CD14-positive monocyte (primary cell): Measurements from ENCODE around the gene LNX2. TPM values are rescaled to one million over a fixed set of nuclear protein-coding genes. Genes with fewer than 3 reads are reported as not detected.

ENCODE experiments used
- DNase-seq, 3 donors: peaks; one replicate each; pipeline ENCODE4 v3.0.0-alpha.2; 2011 to 2022
- H2AFZ ChIP-seq: 2 replicates; pipeline ENCODE4 v1.6.0; 2012; ENCODE audit warnings: mild to moderate bottlenecking, low read depth, low read length, inconsistent platforms; ENCODE audit not compliant: insufficient read depth, poor library complexity, severe bottlenecking
- H3K27ac ChIP-seq, 2 donors: 1 replicate in 1 of 2; 2 replicates in 1 of 2; pipeline ENCODE4 v1.5.1; 2012 to 2013; ENCODE audit warnings: low read length in 2 of 2, control low read depth in 1 of 2, inconsistent platforms in 1 of 2, low read depth in 1 of 2, mild to moderate bottlenecking in 1 of 2
- H3K27me3 ChIP-seq, 2 donors: one replicate each; pipeline versions ENCODE4 v1.6.0 to v1.6.1; 2011 to 2013; ENCODE audit warnings: low read length in 2 of 2; ENCODE audit not compliant: control insufficient read depth in 2 of 2, insufficient read depth in 2 of 2
- H3K36me3 ChIP-seq, 2 donors: replicated peaks in 1 of 2; 1 replicate in 1 of 2; 2 replicates in 1 of 2; pipeline versions ENCODE4 v1.5.1 to v1.6.1; 2012 to 2013; ENCODE audit warnings: low read length in 2 of 2, control low read depth in 1 of 2, inconsistent platforms in 1 of 2, mild to moderate bottlenecking in 1 of 2; ENCODE audit not compliant: insufficient read depth in 2 of 2, control insufficient read depth in 1 of 2
- H3K4me1 ChIP-seq, 2 donors: 1 replicate in 1 of 2; 2 replicates in 1 of 2; pipeline versions ENCODE4 v1.5.1 to v1.6.1; 2012 to 2013; ENCODE audit warnings: low read length in 2 of 2, control low read depth in 1 of 2, inconsistent platforms in 1 of 2, mild to moderate bottlenecking in 1 of 2, moderate library complexity in 1 of 2; ENCODE audit not compliant: insufficient read depth in 2 of 2, control insufficient read depth in 1 of 2
- H3K4me2 ChIP-seq: replicated peaks from 2 replicates; pipeline ENCODE3; 2012; ENCODE audit warnings: low read length, moderate library complexity, mild to moderate bottlenecking; ENCODE audit not compliant: poor library complexity, severe bottlenecking; ENCODE audit errors: extremely low read depth
- H3K4me3 ChIP-seq, 3 experiments: fragments of 200-600 bp in 1 of 3; sonication (generic) in 1 of 3; replicated peaks in 1 of 3; 1 replicate in 2 of 3; 2 replicates in 1 of 3; pipeline ENCODE4 v1.5.1; 2011 to 2013; ENCODE audit warnings: low read length in 3 of 3, mild to moderate bottlenecking in 3 of 3, control low read depth in 2 of 3, low read depth in 2 of 3, inconsistent platforms in 1 of 3, moderate library complexity in 1 of 3
- H3K79me2 ChIP-seq: 2 replicates; pipeline ENCODE4 v1.6.0; 2012; ENCODE audit warnings: mild to moderate bottlenecking, control low read depth, inconsistent platforms, low read length, moderate library complexity; ENCODE audit not compliant: insufficient read depth
- H3K9ac ChIP-seq: 2 replicates; pipeline ENCODE4 v1.6.0; 2017; ENCODE audit warnings: low read length, mild to moderate bottlenecking; ENCODE audit not compliant: insufficient read depth, poor library complexity, severe bottlenecking
- H3K9me3 ChIP-seq, 2 donors: replicated peaks in 1 of 2; 1 replicate in 1 of 2; 2 replicates in 1 of 2; pipeline versions ENCODE4 v1.5.1 to v1.6.1; 2012 to 2013; ENCODE audit warnings: low read length in 2 of 2, control low read depth in 1 of 2; ENCODE audit not compliant: control insufficient read depth in 1 of 2, insufficient read depth in 1 of 2
- H4K20me1 ChIP-seq: 2 replicates; pipeline ENCODE4 v1.6.0; 2012; ENCODE audit warnings: mild to moderate bottlenecking, low read length, control low read depth, moderate library complexity; ENCODE audit not compliant: insufficient read depth
- H3K27ac Mint-ChIP-seq, 7 donors: one replicate each; pipeline ENCODE4 v1.8.0; 2020; ENCODE audit warnings: mild to moderate bottlenecking in 7 of 7, mixed read lengths in 7 of 7, moderate library complexity in 6 of 7, inconsistent platforms in 2 of 7
- H3K27me3 Mint-ChIP-seq, 3 donors: one replicate each; pipeline ENCODE4 v1.8.0; 2021 to 2022; ENCODE audit warnings: low read depth in 3 of 3, mild to moderate bottlenecking in 3 of 3, mixed read lengths in 3 of 3, moderate library complexity in 3 of 3, inconsistent platforms in 1 of 3
- H3K36me3 Mint-ChIP-seq, 2 donors: one replicate each; pipeline ENCODE4 v1.8.0; 2020; ENCODE audit warnings: mixed read lengths in 2 of 2, inconsistent platforms in 1 of 2, mild to moderate bottlenecking in 1 of 2
- H3K4me1 Mint-ChIP-seq: one replicate; pipeline ENCODE4 v1.8.0; 2020; ENCODE audit warnings: mild to moderate bottlenecking, mixed read lengths
- H3K4me3 Mint-ChIP-seq, 2 donors: one replicate each; pipeline ENCODE4 v1.8.0; 2020; ENCODE audit warnings: mild to moderate bottlenecking in 2 of 2, mixed read lengths in 2 of 2, moderate library complexity in 1 of 2
- H3K9me3 Mint-ChIP-seq, 7 donors: one replicate each; pipeline ENCODE4 v1.8.0; 2020 to 2022; ENCODE audit warnings: mixed read lengths in 7 of 7, mild to moderate bottlenecking in 6 of 7, moderate library complexity in 6 of 7, inconsistent platforms in 2 of 7
- CTCF ChIP-seq: fragments of 200-600 bp; IDR thresholded peaks from one replicate; pipeline ENCODE4 v1.8.0; 2022; ENCODE audit warnings: antibody characterized with exemption, mild to moderate bottlenecking
- WGBS: methylation state at CpG from one replicate; pipeline ENCODE4 v1.1.5; 2013; ENCODE audit warnings: missing lambda C conversion rate; ENCODE audit not compliant: insufficient coverage; 5-methylcytosine and 5-hydroxymethylcytosine counted together
- intact Hi-C, 2 donors: fragments of 100-400 bp; cut with micrococcal nuclease; formaldehyde crosslinking; loops; one replicate each; pipeline versions ENCODE4 v1.15.0 to v1.15.1; 2023
- polyA plus RNA-seq, 3 donors: library from polyadenylated mRNA; depleted of rRNA in 1 of 3; unstranded in 2 of 3; stranded (reverse) in 1 of 3; fragments of 300-500 nt in 2 of 3; fragments of >200 nt in 1 of 3; fragmentation: Illumina TruSeq in 2 of 3; gene quantifications; 1 replicate in 2 of 3; 2 replicates in 1 of 3; pipeline ENCODE4 v1.2.3, GENCODE V29; 2012 to 2021

Gene LNX2
- polyA plus RNA-seq, 3 donors, result 0.89 to 2.3 (median 1.5) TPM

- H3K4me3 ChIP-seq, result no peak overlapping the region
- H3K27ac ChIP-seq, result no peak overlapping the region
- peaks cover 29 to 30% of the 10 kb centered on the region in 2 donors for H3K36me3 Mint-ChIP-seq
- H4K20me1 ChIP-seq, result no peaks in the 10 kb centered on the region
- no peaks in the 10 kb centered on the region for H3K4me1 ChIP-seq
- H3K27ac Mint-ChIP-seq, result no peak overlapping the region
- intact Hi-C loops, result no loop called here
- H3K4me2 ChIP-seq, result no peak overlapping the region
- no peaks in the 10 kb centered on the region for H3K9me3 ChIP-seq
- H3K36me3 ChIP-seq, result peaks cover 3 to 34% of the 10 kb centered on the region in 2 donors
- no peak overlapping the region for H3K9ac ChIP-seq
- H3K4me1 Mint-ChIP-seq, result no peaks in the 10 kb centered on the region
- H3K27me3 ChIP-seq, result no peaks in the 10 kb centered on the region
- no peaks in the 10 kb centered on the region for H3K79me2 ChIP-seq
- no peak overlapping the region for H2AFZ ChIP-seq
- no peak overlapping the region for H3K4me3 Mint-ChIP-seq
- DNase-seq, result no peak
- no peak for TF ChIP-seq CTCF
- no peaks in the 10 kb centered on the region for H3K9me3 Mint-ChIP-seq
- no CpG with 5 or more reads among the region's 2 CpGs for WGBS
- H3K27me3 Mint-ChIP-seq, result no peaks in the 10 kb centered on the region
These were observed 60.6 kb downstream of the LNX2 start for GRCh38 chr13:27559719-27560118.

DNA sequence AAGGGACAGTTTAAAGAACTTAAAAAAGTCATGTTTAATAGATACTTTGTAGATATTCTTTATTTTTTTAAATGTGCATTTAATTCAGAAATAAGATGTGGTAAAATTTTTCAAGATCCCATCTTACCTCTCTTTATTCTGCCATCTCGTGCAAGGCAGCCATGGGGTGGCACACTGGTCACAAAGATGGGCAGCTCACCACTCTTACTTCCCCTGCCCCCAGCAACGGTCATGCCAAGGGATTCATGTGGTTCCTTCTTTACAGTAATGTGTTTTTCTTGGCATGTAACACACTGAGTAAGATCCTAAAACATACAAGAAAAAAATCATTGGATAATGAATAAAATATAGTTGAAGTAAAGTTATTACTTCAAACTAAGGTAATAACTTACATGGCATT, 64.2 kb downstream of the LNX2 start:
- no peak overlapping the region for H3K9ac ChIP-seq
- no peaks in the 10 kb centered on the region for H3K4me1 ChIP-seq
- no peak for TF ChIP-seq CTCF
- DNase-seq, result no peak
- H3K27ac ChIP-seq, result no peak overlapping the region
- no peaks in the 10 kb centered on the region for H3K79me2 ChIP-seq
- Mint-ChIP-seq H3K27me3 (no peaks in the 10 kb centered on the region), H3K36me3 (peaks cover 39 to 45% of the 10 kb centered on the region in 2 donors), H3K4me1 (peaks cover 5% of the 10 kb centered on the region), H3K27ac (no peak overlapping the region), H3K4me3 (no peak overlapping the region), H3K9me3 (no peaks in the 10 kb centered on the region)
- WGBS, result no CpG with 5 or more reads among the region's 2 CpGs
- peaks cover 5 to 46% of the 10 kb centered on the region in 2 donors for H3K36me3 ChIP-seq
- intact Hi-C loops, result no loop called here
- no peaks in the 10 kb centered on the region for H4K20me1 ChIP-seq
- no peak overlapping the region for H3K4me3 ChIP-seq
- no peaks in the 10 kb centered on the region for H3K9me3 ChIP-seq
- no peak overlapping the region for H3K4me2 ChIP-seq
- no peaks in the 10 kb centered on the region for H3K27me3 ChIP-seq
- no peak overlapping the region for H2AFZ ChIP-seq
